ENCODE results near the gene ZNF138.

The ZNF138 gene

DNA sequence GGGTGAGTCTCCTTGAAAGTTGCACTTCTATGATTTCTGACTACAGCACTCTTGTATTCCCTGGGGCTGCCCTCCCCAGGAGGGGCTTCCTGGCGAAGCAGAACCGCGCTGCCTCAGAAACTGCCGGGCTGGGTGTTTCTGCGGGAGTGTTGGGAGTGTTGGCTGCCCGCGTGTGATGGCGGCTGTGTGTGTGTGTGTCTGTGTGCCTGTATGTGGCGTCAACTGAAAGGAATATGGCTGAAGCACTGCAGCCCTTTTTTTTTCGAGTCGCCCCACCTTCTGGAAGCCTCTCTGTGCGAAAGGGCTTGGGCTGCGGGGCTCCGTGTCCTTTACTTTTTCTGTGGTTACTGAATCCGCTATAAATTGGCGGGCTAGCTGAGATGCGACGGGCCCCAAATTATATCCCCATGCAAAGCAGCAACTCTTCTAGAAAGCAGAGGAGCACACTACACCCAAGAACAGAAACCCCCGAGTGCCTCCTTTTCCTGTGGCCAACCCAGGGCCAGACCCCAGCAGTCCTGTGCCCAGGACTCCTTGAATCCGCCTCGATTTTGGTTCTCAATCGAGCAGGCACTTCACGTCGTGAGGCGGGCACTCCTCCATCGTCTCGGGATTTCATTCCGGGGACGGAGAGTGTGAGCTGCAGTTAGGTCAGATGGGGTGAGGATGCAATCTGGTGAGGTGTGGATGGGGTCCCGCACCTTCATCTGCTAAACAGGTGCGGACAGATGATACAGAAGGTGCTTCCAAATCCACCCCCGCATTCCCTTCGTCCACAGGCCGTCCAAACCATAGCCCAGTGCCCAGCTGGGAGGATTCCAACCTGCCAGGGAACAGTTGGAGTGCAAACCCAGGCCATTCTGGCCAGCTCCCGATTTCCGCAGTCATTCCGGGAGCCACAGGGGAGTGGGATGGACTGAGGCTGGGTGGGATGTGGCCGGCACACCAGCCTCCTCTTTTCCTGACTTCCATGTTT, 86.4 kb downstream of the ZNF138 start:
- Histone ChIP-seq H3K27ac (ENCODE audit: extremely low read depth, low read depth, low read length) (no peak overlapping the region), H3K36me3 (ENCODE audit: control insufficient read depth in 2 of 2, insufficient read depth in 1 of 2, low read length in 2 of 2) (no peaks in the 10 kb centered on the region), H3K4me3 (ENCODE audit: low read depth, low read length) (no peak overlapping the region), H3K4me1 (ENCODE audit: control insufficient read depth, insufficient read depth, low read length) (no peaks in the 10 kb centered on the region), H3K9me3 (ENCODE audit: control insufficient read depth, insufficient read depth, low read depth, low read length) (no peaks in the 10 kb centered on the region)
- TF ChIP-seq ZBTB21 (tag by site-specific recombination; IDR thresholded peaks at IDR 0.05) (no peak), PATZ1 (tag by site-specific recombination; IDR thresholded peaks at IDR 0.05) (no peak), ZSCAN23 (tag by site-specific recombination; IDR thresholded peaks at IDR 0.05) (no peak), REPIN1 (tag by site-specific recombination; IDR thresholded peaks at IDR 0.05; ENCODE audit: low read depth) (no peak)
- TF ChIP-seq, protein P1, sequence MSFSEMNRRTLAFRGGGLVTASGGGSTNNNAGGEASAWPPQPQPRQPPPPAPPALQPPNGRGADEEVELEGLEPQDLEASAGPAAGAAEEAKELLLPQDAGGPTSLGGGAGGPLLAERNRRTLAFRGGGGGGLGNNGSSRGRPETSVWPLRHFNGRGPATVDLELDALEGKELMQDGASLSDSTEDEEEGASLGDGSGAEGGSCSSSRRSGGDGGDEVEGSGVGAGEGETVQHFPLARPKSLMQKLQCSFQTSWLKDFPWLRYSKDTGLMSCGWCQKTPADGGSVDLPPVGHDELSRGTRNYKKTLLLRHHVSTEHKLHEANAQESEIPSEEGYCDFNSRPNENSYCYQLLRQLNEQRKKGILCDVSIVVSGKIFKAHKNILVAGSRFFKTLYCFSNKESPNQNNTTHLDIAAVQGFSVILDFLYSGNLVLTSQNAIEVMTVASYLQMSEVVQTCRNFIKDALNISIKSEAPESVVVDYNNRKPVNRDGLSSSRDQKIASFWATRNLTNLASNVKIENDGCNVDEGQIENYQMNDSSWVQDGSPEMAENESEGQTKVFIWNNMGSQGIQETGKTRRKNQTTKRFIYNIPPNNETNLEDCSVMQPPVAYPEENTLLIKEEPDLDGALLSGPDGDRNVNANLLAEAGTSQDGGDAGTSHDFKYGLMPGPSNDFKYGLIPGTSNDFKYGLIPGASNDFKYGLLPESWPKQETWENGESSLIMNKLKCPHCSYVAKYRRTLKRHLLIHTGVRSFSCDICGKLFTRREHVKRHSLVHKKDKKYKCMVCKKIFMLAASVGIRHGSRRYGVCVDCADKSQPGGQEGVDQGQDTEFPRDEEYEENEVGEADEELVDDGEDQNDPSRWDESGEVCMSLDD (tag by site-specific recombination; IDR thresholded peaks at IDR 0.05) = no peak
- TF ChIP-seq, protein P2, sequence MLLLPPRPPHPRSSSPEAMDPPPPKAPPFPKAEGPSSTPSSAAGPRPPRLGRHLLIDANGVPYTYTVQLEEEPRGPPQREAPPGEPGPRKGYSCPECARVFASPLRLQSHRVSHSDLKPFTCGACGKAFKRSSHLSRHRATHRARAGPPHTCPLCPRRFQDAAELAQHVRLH (tag by site-specific recombination; IDR thresholded peaks at IDR 0.05) = no peak
- TF ChIP-seq, protein P3, sequence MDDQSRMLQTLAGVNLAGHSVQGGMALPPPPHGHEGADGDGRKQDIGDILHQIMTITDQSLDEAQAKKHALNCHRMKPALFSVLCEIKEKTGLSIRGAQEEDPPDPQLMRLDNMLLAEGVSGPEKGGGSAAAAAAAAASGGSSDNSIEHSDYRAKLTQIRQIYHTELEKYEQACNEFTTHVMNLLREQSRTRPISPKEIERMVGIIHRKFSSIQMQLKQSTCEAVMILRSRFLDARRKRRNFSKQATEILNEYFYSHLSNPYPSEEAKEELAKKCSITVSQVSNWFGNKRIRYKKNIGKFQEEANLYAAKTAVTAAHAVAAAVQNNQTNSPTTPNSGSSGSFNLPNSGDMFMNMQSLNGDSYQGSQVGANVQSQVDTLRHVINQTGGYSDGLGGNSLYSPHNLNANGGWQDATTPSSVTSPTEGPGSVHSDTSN (CRISPR knock-in tag; IDR thresholded peaks at IDR 0.05) = no peak
- TF ChIP-seq, protein P4, sequence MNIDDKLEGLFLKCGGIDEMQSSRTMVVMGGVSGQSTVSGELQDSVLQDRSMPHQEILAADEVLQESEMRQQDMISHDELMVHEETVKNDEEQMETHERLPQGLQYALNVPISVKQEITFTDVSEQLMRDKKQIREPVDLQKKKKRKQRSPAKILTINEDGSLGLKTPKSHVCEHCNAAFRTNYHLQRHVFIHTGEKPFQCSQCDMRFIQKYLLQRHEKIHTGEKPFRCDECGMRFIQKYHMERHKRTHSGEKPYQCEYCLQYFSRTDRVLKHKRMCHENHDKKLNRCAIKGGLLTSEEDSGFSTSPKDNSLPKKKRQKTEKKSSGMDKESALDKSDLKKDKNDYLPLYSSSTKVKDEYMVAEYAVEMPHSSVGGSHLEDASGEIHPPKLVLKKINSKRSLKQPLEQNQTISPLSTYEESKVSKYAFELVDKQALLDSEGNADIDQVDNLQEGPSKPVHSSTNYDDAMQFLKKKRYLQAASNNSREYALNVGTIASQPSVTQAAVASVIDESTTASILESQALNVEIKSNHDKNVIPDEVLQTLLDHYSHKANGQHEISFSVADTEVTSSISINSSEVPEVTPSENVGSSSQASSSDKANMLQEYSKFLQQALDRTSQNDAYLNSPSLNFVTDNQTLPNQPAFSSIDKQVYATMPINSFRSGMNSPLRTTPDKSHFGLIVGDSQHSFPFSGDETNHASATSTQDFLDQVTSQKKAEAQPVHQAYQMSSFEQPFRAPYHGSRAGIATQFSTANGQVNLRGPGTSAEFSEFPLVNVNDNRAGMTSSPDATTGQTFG (tag by site-specific recombination; IDR thresholded peaks at IDR 0.05; ENCODE audit: borderline replicate concordance) = no peak
- CTCF ChIA-PET = no interaction called here
- POLR2A ChIA-PET = no interaction called here

GRCh38 chr7:64881461-64882287, 87.4 kb downstream of the ZNF138 start:
- Histone ChIP-seq H3K9me3 (ENCODE audit: control insufficient read depth, insufficient read depth, low read depth, low read length) (no peaks in the 10 kb centered on the region), H3K4me3 (ENCODE audit: low read depth, low read length) (no peak overlapping the region), H3K27ac (ENCODE audit: extremely low read depth, low read depth, low read length) (no peak overlapping the region)
- TF ChIP-seq ZNF394 (tag by site-specific recombination; IDR thresholded peaks at IDR 0.05; ENCODE audit: borderline replicate concordance) (no peak), ZNF391 (tag by site-specific recombination; IDR thresholded peaks at IDR 0.05; ENCODE audit: borderline replicate concordance, low read depth) (no peak), ZNF518A (tag by site-specific recombination; conservative IDR thresholded peaks at IDR 0.05; ENCODE audit: low read depth) (no peak), BCL11B (tag by site-specific recombination; IDR thresholded peaks at IDR 0.05; ENCODE audit: low read depth) (no peak), ZNF324 (tag by site-specific recombination; IDR thresholded peaks at IDR 0.05) (no peak)
- TF ChIP-seq, protein P5, sequence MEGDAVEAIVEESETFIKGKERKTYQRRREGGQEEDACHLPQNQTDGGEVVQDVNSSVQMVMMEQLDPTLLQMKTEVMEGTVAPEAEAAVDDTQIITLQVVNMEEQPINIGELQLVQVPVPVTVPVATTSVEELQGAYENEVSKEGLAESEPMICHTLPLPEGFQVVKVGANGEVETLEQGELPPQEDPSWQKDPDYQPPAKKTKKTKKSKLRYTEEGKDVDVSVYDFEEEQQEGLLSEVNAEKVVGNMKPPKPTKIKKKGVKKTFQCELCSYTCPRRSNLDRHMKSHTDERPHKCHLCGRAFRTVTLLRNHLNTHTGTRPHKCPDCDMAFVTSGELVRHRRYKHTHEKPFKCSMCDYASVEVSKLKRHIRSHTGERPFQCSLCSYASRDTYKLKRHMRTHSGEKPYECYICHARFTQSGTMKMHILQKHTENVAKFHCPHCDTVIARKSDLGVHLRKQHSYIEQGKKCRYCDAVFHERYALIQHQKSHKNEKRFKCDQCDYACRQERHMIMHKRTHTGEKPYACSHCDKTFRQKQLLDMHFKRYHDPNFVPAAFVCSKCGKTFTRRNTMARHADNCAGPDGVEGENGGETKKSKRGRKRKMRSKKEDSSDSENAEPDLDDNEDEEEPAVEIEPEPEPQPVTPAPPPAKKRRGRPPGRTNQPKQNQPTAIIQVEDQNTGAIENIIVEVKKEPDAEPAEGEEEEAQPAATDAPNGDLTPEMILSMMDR (tag by site-specific recombination; IDR thresholded peaks at IDR 0.05) = no peak

More at GRCh38 chr7:64881461-64882287, 87.4 kb downstream of the ZNF138 start:
- CTCF ChIA-PET = no interaction called here
- no peaks in the 10 kb centered on the region for H3K36me3 ChIP-seq (ENCODE audit: control insufficient read depth in 2 of 2, insufficient read depth in 1 of 2, low read length in 2 of 2)
- POLR2A ChIA-PET = no interaction called here
- H3K4me1 ChIP-seq (ENCODE audit: control insufficient read depth, insufficient read depth, low read length) = no peaks in the 10 kb centered on the region

All from HEK293 (cell line).